ENCODE data around the gene ODF2L. TPM values are rescaled to one million over a fixed set of nuclear protein-coding genes. Genes with fewer than 3 reads are reported as not detected.

The ODF2L gene, protein sequence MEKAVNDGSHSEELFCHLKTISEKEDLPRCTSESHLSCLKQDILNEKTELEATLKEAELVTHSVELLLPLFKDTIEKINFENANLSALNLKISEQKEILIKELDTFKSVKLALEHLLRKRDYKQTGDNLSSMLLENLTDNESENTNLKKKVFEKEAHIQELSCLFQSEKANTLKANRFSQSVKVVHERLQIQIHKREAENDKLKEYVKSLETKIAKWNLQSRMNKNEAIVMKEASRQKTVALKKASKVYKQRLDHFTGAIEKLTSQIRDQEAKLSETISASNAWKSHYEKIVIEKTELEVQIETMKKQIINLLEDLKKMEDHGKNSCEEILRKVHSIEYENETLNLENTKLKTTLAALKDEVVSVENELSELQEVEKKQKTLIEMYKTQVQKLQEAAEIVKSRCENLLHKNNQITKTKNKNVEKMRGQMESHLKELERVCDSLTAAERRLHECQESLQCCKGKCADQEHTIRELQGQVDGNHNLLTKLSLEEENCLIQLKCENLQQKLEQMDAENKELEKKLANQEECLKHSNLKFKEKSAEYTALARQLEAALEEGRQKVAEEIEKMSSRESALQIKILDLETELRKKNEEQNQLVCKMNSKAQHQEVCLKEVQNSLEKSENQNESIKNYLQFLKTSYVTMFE
- total RNA-seq = 46.3 and 84.9 TPM in 2 replicates

DNA sequence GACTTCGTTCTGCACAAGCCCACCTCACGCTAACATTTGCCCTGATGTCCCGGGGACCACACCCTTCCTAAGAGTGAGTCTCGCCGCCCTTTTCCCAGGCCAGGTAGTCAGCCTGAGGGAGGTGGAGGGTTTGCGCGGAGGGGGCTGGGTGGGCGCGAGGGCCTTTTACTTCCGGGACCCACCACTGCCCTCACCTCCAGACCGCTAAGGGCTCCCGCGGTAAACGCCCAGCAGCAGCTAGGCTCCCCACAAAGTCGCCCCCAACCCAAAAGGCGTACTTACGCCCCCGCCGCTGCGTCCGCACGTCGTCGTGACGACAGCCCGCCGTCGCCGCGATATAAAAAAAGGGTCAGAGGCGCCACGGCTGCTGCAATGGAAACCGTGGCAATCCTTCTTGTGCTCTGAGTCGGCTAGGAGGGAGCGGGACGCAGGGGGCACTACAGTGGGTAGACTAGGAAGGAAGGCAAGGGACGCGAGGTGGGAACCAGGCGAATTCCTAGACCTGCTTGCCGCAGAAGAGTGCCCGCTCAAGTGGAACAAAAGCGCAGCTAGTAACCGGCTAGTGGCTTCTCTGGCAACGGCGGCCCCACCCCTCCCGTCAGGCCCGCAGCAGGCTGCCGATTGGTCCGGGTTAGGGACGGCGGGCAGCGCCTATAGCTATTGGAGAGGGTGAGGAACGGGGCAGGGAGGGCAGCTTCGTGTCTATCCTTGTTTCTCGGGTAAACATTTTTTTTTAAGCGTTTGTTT is at the start of gene ODF2L:
TSS of gene ODF2L (minus strand) at position 573 of the 747 bp plus-strand sequence. CDS start 9,296 bp downstream, outside the sequence.
- no peak for DNase-seq (ENCODE audit: extremely low read depth, low read depth, low spot score)

DNA sequence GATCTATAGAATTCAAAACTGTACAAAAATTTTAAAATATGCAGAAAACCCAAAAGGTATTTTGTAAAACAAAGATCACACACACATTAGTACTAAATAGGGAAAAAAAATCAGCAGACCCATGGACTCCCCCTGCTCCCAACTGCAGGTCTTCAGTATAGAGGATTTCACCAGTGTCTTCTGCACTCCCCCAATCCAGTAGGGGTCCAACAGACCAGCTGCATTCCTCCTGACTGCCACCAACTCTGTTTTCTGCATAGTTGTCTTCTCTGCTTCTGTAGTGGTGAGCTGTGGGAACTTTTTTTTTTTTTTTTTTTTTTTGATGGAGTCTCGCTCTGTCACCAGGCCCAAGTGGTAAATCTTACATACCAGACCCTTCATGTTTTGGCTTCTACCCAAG is 49.8 kb upstream of the ODF2L start:
- no peak for DNase-seq (ENCODE audit: extremely low read depth, low read depth, low spot score)

DNA sequence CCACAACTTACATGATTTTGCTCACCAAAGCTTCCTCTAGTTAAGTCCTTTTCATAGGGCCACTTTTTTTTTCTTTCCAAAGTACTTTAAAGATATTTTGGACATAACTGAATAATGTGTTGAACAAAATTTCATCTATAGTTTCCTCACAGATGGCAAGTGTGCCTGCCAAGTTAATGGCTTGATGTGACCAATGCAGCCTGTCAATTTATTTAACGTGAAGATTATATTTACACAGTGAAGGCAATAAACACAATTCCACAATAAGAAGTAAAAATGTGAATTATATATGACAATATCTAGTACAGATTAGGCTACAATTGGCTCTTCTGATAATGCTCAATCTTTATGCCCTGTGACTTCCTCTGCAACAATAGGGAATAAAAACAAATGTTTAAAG is 45.9 kb upstream of the ODF2L start:
- no peak for DNase-seq (ENCODE audit: extremely low read depth, low read depth, low spot score)

DNA sequence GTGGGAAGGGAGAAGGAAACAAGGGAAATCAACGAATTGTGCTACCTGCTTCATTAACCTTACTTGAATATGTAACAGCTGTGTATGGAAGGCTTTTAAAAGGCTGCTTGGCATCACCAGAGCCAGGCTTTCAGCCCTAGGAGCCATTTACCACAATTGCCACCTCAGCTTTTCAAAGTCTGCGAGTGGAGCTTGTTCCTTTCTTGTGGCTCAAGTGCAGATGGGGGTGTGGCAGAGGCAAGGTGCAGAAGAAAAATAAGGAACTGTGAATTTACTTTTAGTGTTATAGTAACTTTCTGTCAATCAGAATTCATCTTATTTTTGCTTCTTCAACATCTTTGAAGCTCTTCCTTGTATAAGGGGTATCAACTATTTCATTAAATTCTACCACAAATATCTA is 45.5 kb upstream of the ODF2L start:
- DNase-seq (ENCODE audit: extremely low read depth, low read depth, low spot score) = no peak

DNA sequence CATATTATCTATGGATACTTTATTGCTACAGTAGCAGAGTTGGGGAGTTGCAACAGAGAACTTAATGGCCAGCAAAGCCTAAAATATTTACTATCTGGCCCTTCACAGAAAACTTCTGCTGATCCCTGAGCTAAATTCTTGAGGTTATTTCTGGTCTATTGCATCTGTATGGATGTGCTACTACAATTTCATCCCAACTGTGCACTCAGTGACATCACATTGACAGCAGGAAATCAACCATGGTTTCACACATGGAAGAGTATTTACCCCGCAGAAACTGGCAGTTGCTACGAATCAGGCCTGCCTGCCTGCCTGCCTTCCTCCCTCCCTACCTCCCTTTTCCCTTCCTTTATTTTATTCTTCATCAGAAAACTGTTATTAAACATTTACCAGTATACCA is 39.9 kb upstream of the ODF2L start:
- DNase-seq (ENCODE audit: extremely low read depth, low read depth, low spot score) = no peak

DNA sequence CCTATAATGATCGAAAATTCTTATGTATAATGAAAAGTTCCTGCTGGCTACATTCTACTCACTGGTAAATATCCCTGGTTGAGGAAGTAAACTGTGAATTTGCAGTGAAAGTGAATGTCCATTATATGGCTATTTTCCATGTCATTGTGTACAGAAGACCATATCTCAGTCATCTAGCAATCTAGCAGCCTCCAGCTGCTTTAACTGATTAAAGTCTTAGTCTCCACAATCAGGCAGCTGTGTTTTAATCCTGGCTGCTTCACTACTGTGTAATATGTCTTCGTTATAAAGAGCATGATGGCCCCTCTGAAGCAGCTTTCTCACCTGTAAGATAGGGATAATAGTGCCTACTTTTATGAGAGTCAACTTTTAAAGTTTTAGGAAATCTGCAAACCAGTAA is 39.2 kb upstream of the ODF2L start:
- DNase-seq (ENCODE audit: extremely low read depth, low read depth, low spot score) = no peak

DNA sequence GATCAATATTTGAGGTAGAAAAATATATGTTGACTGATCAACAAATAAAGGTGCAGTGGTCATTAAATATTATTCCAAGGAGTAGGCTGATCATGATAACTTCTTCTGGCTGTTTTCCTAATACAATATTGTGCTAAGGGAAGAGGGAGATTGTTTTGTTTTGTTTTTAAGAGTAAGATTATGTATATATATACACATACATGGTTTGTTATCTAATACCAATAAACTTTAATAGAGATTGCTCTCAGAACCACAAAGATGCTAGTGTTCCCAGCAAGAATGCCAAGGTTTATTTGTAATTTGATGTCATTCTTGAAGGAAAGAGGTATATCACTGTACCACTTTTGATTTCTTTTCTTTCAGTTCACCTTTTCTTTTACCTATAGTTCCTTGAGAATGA is 37.9 kb upstream of the ODF2L start:
- no peak for DNase-seq (ENCODE audit: extremely low read depth, low read depth, low spot score)

DNA sequence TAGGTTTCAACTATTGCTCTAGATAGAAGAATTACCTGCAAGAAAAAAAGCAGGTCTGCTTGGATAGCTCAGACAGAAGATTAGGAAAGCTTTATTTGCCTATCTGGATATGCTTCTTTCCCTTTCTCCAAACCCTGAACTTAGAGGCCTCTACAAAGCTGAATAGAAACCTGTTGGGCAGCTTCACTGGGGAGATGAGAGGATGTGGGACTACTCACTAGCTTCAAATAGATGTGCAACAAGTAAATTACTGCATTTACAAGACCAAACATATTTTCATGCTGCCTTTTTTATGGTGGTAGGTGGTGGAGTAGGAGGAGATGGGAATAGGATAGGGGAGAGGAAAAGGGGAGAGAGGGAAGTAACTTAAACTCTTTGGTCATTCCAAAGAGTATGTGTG is 34.3 kb upstream of the ODF2L start:
- no peak for DNase-seq (ENCODE audit: extremely low read depth, low read depth, low spot score)

DNA sequence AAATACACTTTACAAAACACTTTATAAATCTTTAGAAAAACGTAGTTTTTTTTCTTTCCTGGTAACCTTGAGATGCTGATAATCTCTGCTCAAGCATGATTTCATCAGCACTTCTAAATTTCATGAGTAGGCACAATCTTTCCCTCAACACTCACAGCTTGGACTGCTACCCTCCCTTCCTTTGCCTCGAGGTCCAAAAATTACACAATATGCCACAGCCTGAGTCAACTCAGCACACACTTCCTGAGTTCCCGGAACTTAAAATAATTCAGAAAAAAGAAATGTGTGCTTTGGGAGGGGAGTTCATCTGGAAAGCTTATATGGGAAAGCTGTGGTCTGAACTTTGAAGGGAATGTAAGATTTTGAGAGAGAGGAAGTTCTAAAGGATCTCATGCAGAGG is 33.7 kb upstream of the ODF2L start:
- peak; percentile 69 for DNase-seq (ENCODE audit: extremely low read depth, low read depth, low spot score)

DNA sequence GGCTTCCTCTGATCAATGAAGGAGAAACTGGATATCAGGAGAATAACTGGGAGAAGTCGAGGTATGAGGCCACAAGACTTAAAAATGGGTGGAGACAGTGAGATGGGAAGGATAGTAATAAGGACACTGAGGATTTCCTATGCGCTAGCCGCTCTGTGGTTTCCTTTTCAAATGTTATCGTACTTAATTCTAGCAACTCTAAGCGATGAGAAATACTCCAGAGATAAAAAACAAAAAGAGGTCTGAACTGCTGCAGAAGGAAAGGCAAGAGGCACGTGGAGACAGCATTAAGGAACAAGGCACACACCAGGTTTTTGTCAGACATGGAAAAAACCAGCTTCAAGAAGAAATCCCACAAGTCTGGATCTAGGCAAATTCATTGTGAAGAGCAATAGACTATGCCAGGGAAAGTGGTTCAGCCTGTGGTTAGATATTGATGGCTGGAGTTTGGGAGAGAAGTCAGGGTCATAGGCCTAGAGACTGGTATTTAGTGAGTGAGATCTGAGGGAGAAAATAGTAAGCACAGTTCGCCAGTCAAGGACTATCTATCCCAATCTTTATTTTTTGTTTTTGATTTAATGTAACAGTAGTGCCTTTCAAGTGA is 33.1 kb upstream of the ODF2L start:
- DNase-seq (ENCODE audit: extremely low read depth, low read depth, low spot score) = no peak

DNA sequence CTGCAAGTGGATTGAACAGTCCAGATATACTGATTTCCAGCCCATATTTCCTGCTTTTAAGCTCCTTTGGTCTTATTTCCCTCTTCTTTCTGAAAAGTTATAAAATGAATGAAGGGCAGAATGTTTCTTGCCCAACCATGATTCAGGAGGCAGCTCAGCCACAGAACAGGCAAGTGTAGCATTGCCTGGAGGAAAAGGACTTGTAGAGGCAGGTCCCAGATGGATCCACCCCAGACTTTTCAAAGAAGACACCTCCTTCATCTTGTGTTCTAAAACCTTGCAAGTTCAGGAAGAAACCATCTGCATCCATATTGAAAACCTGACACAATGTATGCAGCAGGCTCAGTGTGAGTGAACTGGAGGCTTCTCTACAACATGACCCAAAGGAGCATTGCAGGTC is 27.8 kb upstream of the ODF2L start, which contains the start of gene CLCA2:
TSS of gene CLCA2 (plus strand) at position 299 of the 400 bp plus-strand sequence. CDS start at position 376, 77 bp downstream.
- no peak for DNase-seq (ENCODE audit: extremely low read depth, low read depth, low spot score)

DNA sequence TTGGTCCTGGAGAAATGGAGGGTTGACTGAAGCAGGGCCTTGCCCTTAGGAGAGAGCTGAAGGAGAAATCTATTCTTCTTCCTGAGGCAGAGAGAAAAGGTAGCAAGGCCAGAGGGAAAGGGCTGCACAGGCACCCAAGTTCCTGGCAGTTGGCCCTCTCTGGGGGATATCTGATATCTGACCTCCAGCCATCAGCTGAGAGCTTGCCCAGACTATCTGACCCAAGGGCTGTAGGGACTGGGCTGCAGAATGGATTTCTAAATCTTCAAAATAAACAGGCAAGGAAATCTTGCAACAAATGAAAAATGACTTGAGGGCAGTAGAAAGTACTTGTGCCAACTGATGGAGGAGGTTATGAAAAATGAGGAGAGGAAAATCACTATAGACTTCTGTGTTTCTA is 27.4 kb upstream of the ODF2L start:
- no peak for DNase-seq (ENCODE audit: extremely low read depth, low read depth, low spot score)

DNA sequence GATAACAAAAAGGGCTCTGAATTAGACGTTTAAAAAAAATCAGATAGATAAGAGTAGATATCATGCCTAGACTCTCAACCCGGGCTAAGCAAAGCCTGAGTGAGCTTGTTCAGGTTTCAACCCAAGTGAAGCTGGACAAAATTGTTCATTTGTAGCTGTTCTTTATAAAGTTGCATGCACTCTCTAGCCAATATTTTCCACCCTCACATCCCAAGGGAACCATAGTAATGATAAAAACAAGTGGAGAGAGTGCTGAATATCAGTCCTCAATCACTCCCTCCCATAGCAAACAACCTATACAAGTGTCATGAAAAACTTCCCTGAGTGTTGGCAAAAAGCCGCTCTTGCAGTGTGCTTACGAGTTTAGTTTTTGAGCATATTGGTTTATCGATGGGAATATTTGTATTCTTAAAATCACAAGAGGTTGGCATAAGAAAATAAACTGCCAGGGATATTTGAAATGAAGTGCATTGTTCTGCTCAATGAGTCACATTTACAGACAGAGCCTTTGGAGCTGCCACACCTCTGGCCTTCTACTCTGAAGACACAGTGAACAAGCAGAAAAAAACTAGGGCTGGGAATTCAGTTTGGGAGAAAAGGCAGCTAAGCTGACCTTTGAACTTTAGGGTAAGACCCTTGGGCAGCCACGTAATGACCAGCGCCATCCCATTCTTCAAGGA is 25.6 kb upstream of the ODF2L start:
- no peak for DNase-seq (ENCODE audit: extremely low read depth, low read depth, low spot score)

DNA sequence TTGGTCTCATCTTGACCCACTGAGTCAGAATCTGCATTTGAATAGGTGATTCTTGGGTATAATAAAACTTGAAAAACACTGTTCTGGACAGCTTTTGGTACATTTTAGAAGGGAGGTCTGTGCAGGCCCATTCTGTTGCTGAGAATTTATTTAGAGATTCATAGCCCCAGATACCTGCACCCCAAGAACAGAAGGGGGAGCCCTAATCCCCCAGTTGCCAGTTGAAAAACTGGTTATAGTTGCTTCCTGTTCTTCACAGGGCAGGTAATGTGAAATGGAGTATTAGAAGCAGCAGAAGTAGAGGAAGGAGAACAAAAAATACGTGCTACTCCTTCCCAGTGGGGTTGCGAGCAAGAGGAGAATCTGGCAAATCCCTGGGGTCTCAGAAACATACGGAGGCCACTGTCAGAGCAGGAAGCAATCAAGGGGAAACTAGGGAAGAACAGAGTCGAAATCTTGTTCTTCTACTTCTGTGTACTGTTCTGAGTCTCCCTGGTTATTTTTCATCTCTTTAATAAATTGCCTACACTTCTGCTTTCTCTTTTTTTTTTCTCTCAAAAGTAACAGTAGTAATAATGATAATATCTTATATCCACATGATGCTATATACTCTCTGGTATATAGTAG is 23.3 kb upstream of the ODF2L start:
- DNase-seq (ENCODE audit: extremely low read depth, low read depth, low spot score) = peak; percentile 9

DNA sequence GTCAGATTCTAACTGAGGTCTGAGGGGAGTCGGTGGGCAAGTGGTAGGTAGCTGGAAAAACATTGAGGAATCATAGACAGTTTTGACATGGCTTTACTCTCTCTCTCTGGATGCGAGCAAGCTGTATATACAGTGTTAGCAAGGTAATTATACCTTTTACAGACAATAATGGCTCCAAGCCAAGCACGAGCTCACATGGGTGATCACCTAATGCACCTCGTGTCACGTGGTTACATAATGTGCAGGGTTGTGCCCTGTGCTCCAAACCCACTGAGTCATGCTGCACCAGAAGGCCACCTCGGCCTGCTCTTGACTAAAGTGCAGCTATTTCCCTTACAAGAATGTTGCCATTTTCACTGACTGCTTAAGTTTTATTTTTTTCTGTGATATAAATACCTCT is 20.2 kb upstream of the ODF2L start:
- no peak for DNase-seq (ENCODE audit: extremely low read depth, low read depth, low spot score)

DNA sequence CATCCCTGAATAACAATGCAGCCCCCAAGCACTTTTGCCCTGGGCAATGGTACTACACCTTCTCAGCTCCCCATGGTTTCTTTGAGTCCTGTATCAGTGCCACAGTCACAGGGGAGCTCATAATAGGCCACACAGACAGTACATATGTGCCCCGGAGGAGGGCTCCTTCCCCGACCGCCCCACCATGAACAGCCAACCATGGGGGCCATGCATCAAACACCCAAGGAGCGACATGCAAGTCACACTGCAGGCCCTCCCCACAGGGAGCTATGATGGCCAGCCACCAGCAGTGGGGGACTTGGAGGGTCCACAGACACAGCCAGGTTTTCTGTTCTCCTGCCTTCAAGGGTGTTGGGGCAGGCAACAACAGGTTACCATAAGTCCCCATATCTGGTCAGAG is 14.8 kb upstream of the ODF2L start:
- DNase-seq (ENCODE audit: extremely low read depth, low read depth, low spot score) = no peak

DNA sequence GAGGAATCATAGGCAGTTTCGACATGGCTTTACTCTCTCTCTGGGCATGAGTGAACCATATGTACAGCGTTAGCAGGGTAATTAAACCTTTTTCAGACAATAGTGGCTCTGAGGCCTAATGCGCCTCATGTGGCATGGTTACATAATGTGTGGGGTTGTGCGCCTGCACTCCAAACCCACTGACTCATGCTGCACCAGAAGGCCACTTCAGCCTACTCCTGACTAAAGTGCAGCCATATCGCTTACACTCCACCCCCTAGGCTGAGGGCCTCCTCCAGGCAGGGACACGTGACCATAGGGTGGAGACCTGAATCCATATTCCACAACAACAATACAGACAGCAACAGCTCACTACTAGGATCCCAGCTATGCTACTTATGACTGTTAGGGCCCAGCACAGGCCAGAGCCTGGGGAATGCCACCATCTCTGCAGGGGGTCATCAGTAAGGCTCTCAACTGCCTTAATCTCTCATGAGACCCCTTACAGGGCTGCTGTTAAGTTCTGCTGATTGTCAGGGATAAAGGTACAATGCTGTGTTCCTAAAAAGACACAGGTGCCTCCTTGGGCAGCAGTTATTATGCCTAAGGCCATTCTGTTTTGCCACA is 13.4 kb upstream of the ODF2L start:
- no peak for DNase-seq (ENCODE audit: extremely low read depth, low read depth, low spot score)

DNA sequence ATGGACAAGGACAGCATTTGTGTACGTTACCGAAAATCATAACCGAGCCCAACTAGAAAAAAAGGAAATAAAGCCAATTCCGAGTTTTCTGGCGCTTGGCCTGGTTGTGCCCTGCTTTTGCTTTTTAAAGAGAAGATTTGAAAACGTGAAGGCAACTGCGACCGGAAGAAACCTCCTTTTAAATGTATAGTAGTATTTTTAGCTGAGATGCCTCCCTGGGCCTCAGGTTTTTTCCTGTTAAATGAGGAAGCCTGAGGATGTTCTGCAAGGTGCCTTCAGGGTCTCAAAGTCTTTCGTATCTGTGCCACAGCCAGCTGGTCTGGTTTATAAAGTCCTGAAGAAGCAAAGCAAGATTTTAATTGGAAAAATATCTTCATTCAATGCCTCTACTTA is 371 bp upstream of the ODF2L start:
- no peak for DNase-seq (ENCODE audit: extremely low read depth, low read depth, low spot score)

DNA sequence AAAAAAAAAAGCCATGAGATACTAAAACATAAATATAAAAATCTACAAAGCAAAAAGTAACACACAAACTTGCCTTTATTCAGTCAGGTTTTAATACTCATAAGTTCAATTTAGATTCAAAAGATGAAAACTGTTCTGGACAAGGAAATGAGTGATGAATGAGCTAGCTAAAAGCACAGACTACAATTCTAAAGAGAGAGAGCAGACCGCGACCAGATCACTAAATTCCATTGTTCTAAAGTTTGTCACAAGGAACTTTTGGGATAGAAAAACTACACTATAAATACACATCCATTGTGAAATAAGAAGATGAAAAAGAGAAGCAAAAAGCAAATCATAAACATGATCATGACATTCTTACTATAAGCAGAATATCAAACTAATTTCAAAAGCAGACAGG is 1.7 kb downstream of the ODF2L start:
- DNase-seq (ENCODE audit: extremely low read depth, low read depth, low spot score) = no peak

DNA sequence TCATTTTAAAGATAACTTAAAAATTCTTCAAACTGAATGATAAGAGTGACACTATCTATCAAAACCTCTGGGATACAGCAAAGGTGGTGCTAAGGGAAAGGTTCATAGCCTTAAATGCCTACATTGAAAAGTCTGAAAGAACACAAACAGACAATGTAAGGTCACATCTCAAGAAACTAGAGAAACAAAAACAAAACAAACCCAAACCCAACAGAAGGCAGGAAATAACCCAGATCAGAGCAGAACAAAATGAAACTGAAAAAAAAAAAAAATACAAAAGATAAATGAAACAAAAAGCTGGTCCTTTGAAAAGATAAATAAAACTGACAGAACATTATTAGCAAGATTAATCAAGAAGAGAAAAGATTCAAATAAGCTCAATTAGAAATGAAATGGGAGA is 6.8 kb downstream of the ODF2L start:
- DNase-seq (ENCODE audit: extremely low read depth, low read depth, low spot score) = no peak
